ENCODE results near the gene CAPN12. TPM values are rescaled to one million over a fixed set of nuclear protein-coding genes. Genes with fewer than 3 reads are reported as not detected.

The CAPN12 gene
- total and polyA plus RNA-seq, 7 experiments from 2014 or later: 0.84 to 5.1 (median 2.6) TPM; not detected in 1

DNA sequence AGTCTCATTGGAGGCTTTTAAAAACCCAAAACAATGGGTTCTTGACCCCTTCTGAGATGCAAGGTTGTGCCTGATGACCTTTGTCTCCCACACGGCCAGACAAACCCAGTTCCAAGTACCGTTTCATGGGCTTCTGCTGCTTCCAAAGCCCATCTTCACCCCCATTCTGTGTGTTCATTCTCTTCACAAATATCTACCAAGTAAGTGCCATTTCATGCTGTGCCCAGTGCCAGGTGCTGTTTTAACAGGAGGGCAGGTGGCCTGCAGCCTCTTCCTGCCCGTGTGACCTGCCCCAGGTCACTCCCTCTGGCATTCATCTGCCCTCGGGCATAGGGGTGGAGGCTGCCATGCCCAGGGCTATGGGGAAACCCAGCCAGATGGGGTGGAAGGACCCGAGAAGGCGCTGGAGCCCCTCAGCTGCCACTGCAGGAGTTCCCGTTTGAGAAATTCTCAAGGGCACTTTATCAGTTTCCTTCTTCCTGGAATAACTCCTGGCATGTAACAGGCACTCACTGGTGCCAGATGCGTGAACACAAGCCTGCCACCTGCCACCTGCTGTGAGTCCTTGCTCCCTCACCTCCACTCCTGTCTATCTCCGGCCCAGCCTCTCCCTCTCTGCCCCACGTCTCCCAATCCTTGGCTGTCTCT is 12.5 kb downstream of the CAPN12 start:
- Histone ChIP-seq H3K9me3 (ENCODE audit: control insufficient read depth in 2 of 3, low read length in 3 of 3) (no peaks in the 10 kb centered on the region), H3K36me3 (ENCODE audit: control insufficient read depth in 2 of 3, insufficient read depth in 3 of 3, low read length in 3 of 3) (peaks cover 0 to 9% (median 0%) of the 10 kb centered on the region in 3 experiments), H3K27ac (ENCODE audit: low read depth, low read length) (no peak overlapping the region), H3K27me3 (ENCODE audit: control insufficient read depth in 2 of 2, insufficient read depth in 2 of 2, low read length in 2 of 2) (no peaks in the 10 kb centered on the region), H3K4me3 (ENCODE audit: low read length) (no peak overlapping the region), H3K4me1 (ENCODE audit: control insufficient read depth in 2 of 2, insufficient read depth in 2 of 2, low read length in 2 of 2) (peaks cover 14 to 15% of the 10 kb centered on the region in 2 donors)
- peaks cover 0 to 14% (median 0%) of the 10 kb centered on the region in 5 donors for H3K36me3 Mint-ChIP-seq
- H3K27me3 Mint-ChIP-seq: peaks cover 0 to 4% (median 0%) of the 10 kb centered on the region in 5 donors
- peaks cover 5 to 44% (median 22%) of the 10 kb centered on the region in 7 donors for H3K4me1 Mint-ChIP-seq
- peaks cover 0 to 1% (median 0%) of the 10 kb centered on the region in 11 donors for H3K9me3 Mint-ChIP-seq
- ChIA-PET CTCF (interaction anchor here (1.6 kb wide), 1 partner anchor 199 kb away, joined by 5 read pairs; the partner anchor contains the start of genes MRPS12 and SARS2), POLR2A (no interaction called here)
- ATAC-seq (no peak), DNase-seq (no peak)
- H3K4me3 Mint-ChIP-seq: no peak overlapping the region
- intact Hi-C loops (cut with micrococcal nuclease): loop anchor here (5.0 kb wide), 4 partner anchors 101 to 221 kb away; partner anchors contain the start of gene ECH1 (in 1 of the 2)
- H3K27ac Mint-ChIP-seq: peak overlapping the region in 4 of 9 donors; percentile 36 to 77 (median 68)

DNA sequence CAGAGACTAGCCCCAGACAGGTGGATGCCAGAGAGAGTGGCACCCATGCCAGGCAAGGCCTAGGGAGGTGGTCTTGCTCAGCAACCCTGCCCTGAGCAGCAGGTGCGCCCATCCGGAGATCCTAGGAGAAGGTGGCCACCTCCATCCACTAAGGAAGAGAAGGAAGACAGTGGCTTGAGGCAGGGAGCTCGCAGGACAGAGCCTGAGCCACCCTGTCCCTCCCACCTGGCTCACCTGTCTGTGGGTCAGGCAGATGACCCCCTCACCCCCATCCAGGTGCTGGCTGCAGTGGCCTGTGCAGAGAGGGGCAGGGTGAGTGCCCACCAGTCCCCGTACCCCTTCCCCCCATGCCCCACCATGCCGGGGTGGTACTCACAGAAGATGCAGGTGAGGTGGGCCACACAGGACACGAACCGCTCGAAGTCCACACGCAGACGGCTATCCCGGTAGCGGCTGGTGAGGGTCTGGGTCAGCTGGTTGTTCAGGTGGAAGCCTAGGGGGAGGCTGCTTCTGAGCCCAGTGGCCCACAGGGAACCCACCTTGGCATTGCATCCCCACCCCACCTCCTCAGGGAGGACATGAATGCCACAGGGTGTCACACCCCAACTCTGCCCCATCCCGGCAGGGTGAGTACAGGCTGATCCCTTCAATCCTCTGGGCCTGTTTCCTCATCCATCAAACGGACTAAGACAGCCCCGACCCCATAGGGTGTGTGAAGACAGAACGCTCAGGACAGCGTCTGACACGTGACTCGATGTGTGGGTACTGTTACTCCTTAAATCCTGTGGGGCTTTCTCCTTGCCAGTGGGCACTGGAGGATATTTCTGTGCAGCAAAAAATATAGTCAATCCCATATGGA is 13.3 kb downstream of the CAPN12 start:
- Histone ChIP-seq H3K36me3 (ENCODE audit: control insufficient read depth in 2 of 3, insufficient read depth in 3 of 3, low read length in 3 of 3) (peaks cover 0 to 14% (median 0%) of the 10 kb centered on the region in 3 experiments), H3K27me3 (ENCODE audit: control insufficient read depth in 2 of 2, insufficient read depth in 2 of 2, low read length in 2 of 2) (no peaks in the 10 kb centered on the region), H3K27ac (ENCODE audit: low read depth, low read length) (no peak overlapping the region), H3K4me1 (ENCODE audit: control insufficient read depth in 2 of 2, insufficient read depth in 2 of 2, low read length in 2 of 2) (peaks cover 14 to 15% of the 10 kb centered on the region in 2 donors), H3K9me3 (ENCODE audit: control insufficient read depth in 2 of 3, low read length in 3 of 3) (no peaks in the 10 kb centered on the region), H3K4me3 (ENCODE audit: low read length) (no peak overlapping the region)
- H3K9me3 Mint-ChIP-seq: peaks cover 0 to 1% (median 0%) of the 10 kb centered on the region in 11 donors
- peak overlapping the region in 4 of 9 donors; percentile 30 to 60 (median 43) for H3K27ac Mint-ChIP-seq
- ChIA-PET CTCF (interaction anchor here (1.6 kb wide), 1 partner anchor 199 kb away, joined by 5 read pairs; the partner anchor contains the start of genes MRPS12 and SARS2), POLR2A (no interaction called here)
- DNase-seq (no peak), ATAC-seq (no peak)
- intact Hi-C loops (cut with micrococcal nuclease): loop anchor here (5.0 kb wide), 4 partner anchors 101 to 221 kb away; partner anchors contain the start of gene ECH1 (in 1 of the 2)
- no peak overlapping the region for H3K4me3 Mint-ChIP-seq
- H3K36me3 Mint-ChIP-seq: peaks cover 0 to 14% (median 0%) of the 10 kb centered on the region in 5 donors
- H3K4me1 Mint-ChIP-seq: peaks cover 5 to 45% (median 18%) of the 10 kb centered on the region in 7 donors
- no peaks in the 10 kb centered on the region for H3K27me3 Mint-ChIP-seq

DNA sequence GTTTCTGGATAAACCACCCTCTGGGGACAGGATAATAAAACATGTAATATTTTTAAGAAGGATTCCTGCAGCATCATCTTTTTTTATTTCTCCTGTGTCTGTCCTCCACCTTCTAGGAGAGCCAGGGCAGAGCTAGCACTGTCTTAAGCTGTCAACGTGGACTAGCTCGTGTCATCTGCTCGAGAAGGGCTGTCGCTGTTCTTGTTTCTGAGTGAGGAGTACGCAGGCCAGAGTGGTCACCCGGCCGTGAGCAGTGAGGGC is 13.9 kb downstream of the CAPN12 start:
- no peaks in the 10 kb centered on the region for H3K27me3 ChIP-seq (ENCODE audit: control insufficient read depth in 2 of 2, insufficient read depth in 2 of 2, low read length in 2 of 2)
- peaks cover 0 to 15% (median 0%) of the 10 kb centered on the region in 3 experiments for H3K36me3 ChIP-seq (ENCODE audit: control insufficient read depth in 2 of 3, insufficient read depth in 3 of 3, low read length in 3 of 3)
- Mint-ChIP-seq H3K9me3 (peaks cover 0 to 1% (median 0%) of the 10 kb centered on the region in 11 donors), H3K4me3 (no peak overlapping the region), H3K36me3 (peaks cover 0 to 14% (median 0%) of the 10 kb centered on the region in 5 donors), H3K27ac (peak overlapping the region in 4 of 9 donors; percentile 23 to 48 (median 28)), H3K27me3 (no peaks in the 10 kb centered on the region), H3K4me1 (peaks cover 5 to 45% (median 17%) of the 10 kb centered on the region in 7 donors)
- intact Hi-C loops (cut with micrococcal nuclease): loop anchor here (5.0 kb wide), 4 partner anchors 102 to 222 kb away; partner anchors contain the start of gene ECH1 (in 1 of the 2)
- no peak overlapping the region for H3K4me3 ChIP-seq (ENCODE audit: low read length)
- peaks cover 14 to 15% of the 10 kb centered on the region in 2 donors for H3K4me1 ChIP-seq (ENCODE audit: control insufficient read depth in 2 of 2, insufficient read depth in 2 of 2, low read length in 2 of 2)
- ATAC-seq (no peak), DNase-seq (no peak)
- H3K9me3 ChIP-seq (ENCODE audit: control insufficient read depth in 2 of 3, low read length in 3 of 3): no peaks in the 10 kb centered on the region
- ChIA-PET POLR2A (no interaction called here), CTCF (interaction anchor here (1.6 kb wide), 1 partner anchor 200 kb away, joined by 5 read pairs; the partner anchor contains the start of genes MRPS12 and SARS2)
- H3K27ac ChIP-seq (ENCODE audit: low read depth, low read length): no peak overlapping the region

DNA sequence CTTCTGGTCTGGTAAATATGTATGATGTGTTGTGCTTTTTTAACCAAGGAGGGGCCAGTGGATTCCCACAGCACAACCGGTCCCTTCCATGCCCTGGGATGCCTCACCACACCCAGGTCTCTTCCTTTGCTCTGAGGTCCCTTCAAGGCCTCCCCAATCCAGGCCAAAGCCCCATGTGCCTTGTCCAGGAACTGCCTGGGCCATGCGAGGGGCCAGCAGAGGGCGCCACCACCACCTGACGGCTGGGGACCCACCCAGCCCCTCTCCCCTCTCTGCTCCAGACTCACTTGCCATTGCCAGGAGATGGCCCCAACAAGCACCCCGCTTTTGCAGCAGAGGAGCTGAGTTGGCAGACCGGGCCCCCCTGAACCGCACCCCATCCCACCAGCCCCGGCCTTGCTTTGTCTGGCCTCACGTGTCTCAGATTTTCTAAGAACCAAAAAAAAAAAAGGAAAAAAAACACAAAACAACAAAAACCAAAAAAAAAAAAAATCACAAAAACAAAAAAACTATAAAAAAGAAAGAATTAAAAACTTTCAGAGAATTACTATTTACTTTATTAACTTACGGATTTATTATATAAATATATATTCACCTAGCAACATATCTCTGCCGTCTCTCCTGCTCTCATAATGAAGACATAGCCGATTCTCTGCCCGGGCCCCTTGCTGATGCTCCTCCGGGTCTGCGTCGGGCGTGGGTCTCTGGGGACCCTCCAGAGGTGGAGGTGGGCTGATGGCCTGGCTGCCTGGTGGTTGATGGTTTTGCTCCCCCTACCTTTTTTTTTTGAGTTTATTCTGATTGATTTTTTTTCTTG is 14.4 kb downstream of the CAPN12 start:
- peak; percentile 78 for ATAC-seq
- Mint-ChIP-seq H3K4me3 (no peak overlapping the region), H3K27ac (peak overlapping the region in 3 of 9 donors; percentile 23 to 48 (median 30)), H3K9me3 (no peaks in the 10 kb centered on the region), H3K36me3 (peaks cover 0 to 14% (median 0%) of the 10 kb centered on the region in 5 donors), H3K27me3 (no peaks in the 10 kb centered on the region), H3K4me1 (peaks cover 5 to 39% (median 13%) of the 10 kb centered on the region in 7 donors)
- no peaks in the 10 kb centered on the region for H3K9me3 ChIP-seq (ENCODE audit: control insufficient read depth in 2 of 3, low read length in 3 of 3)
- no peak overlapping the region for H3K27ac ChIP-seq (ENCODE audit: low read depth, low read length)
- peaks cover 9 to 10% of the 10 kb centered on the region in 2 donors for H3K4me1 ChIP-seq (ENCODE audit: control insufficient read depth in 2 of 2, insufficient read depth in 2 of 2, low read length in 2 of 2)
- H3K4me3 ChIP-seq (ENCODE audit: low read length): no peak overlapping the region
- DNase-seq: peak; percentile 58 to 83 (median 73)
- ChIA-PET POLR2A (no interaction called here), CTCF (interaction anchor here (1.6 kb wide), 1 partner anchor 200 kb away, joined by 5 read pairs; the partner anchor contains the start of genes MRPS12 and SARS2)
- H3K27me3 ChIP-seq (ENCODE audit: control insufficient read depth in 2 of 2, insufficient read depth in 2 of 2, low read length in 2 of 2): no peaks in the 10 kb centered on the region
- intact Hi-C loops (cut with micrococcal nuclease): loop anchor here (1.0 to 5.0 kb wide), 8 partner anchors 93 to 222 kb away; partner anchors contain the start of genes MRPS12 (in 2 of the 2), SARS2 (in 2 of the 2) and ECH1 (in 1 of the 2)
- peaks cover 0 to 20% (median 0%) of the 10 kb centered on the region in 3 experiments for H3K36me3 ChIP-seq (ENCODE audit: control insufficient read depth in 2 of 3, insufficient read depth in 3 of 3, low read length in 3 of 3)

DNA sequence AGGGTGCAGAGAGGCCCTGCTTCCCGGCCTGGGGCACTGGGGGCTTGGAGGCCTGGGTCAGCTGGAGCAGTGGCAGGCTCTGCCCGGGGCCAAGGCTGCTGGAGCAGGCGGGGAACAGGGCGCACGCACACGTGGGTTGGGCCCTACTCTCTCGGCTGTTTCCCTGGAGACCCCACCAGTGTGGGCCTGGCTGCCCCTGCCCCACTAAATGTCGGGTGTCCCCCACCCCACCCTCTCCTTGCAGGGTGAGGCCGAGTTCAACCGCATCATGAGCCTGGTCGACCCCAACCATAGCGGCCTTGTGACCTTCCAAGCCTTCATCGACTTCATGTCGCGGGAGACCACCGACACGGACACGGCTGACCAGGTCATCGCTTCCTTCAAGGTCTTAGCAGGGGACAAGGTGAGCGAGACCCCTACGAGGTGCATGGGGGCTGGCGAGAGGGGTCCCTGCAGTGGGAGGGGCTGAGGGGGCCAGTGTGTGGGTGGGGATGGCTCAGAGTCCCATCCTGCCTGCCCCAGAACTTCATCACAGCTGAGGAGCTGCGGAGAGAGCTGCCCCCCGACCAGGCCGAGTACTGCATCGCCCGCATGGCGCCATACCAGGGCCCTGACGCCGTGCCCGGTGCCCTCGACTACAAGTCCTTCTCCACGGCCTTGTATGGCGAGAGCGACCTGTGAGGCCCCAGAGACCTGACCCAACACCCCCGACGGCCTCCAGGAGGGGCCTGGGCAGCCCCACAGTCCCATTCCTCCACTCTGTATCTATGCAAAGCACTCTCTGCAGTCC is 15.3 kb downstream of the CAPN12 start:
- Mint-ChIP-seq H3K27me3 (no peaks in the 10 kb centered on the region), H3K4me1 (peaks cover 0 to 30% (median 5%) of the 10 kb centered on the region in 7 donors), H3K4me3 (no peak overlapping the region), H3K9me3 (no peaks in the 10 kb centered on the region), H3K27ac (no peak overlapping the region), H3K36me3 (peaks cover 0 to 14% (median 0%) of the 10 kb centered on the region in 5 donors)
- Histone ChIP-seq H3K27ac (ENCODE audit: low read depth, low read length) (no peak overlapping the region), H3K9me3 (ENCODE audit: control insufficient read depth in 2 of 3, low read length in 3 of 3) (no peaks in the 10 kb centered on the region), H3K36me3 (ENCODE audit: control insufficient read depth in 2 of 3, insufficient read depth in 3 of 3, low read length in 3 of 3) (peaks cover 0 to 29% (median 0%) of the 10 kb centered on the region in 3 experiments), H3K4me1 (ENCODE audit: control insufficient read depth in 2 of 2, insufficient read depth in 2 of 2, low read length in 2 of 2) (peaks cover under 1 to 2% of the 10 kb centered on the region in 2 donors), H3K27me3 (ENCODE audit: control insufficient read depth in 2 of 2, insufficient read depth in 2 of 2, low read length in 2 of 2) (no peaks in the 10 kb centered on the region), H3K4me3 (ENCODE audit: low read length) (no peak overlapping the region)
- DNase-seq (no peak), ATAC-seq (no peak)
- intact Hi-C loops (cut with micrococcal nuclease): loop anchor here (1.0 to 2.0 kb wide), 4 partner anchors 92 to 201 kb away; partner anchors contain the start of genes MRPS12 (in 2 of the 2) and SARS2 (in 2 of the 2)
- ChIA-PET POLR2A (no interaction called here), CTCF (no interaction called here)

Measured in naive thymus-derived CD4-positive, alpha-beta T cell (primary cell).